Cardiac fibroblast (primary cell): ENCODE measurements around the gene PRRT3.

Source experiments
- DNase-seq, 2 donors: peaks; one replicate each; pipeline versions ENCODE4 v3.0.0 to v3.0.0-alpha.2; 2010; ENCODE audit warnings: low read depth in 2 of 2
- H3K4me3 ChIP-seq, 2 donors: replicated peaks in 1 of 2; 1 replicate in 1 of 2; 2 replicates in 1 of 2; pipeline ENCODE4 v1.5.1; 2011; ENCODE audit warnings: low read depth in 2 of 2, low read length in 2 of 2, mild to moderate bottlenecking in 2 of 2, moderate library complexity in 1 of 2
- CTCF ChIP-seq: IDR thresholded peaks from one replicate; pipeline ENCODE4 v1.5.1; 2011; ENCODE audit warnings: low read depth, mild to moderate bottlenecking, low read length, inconsistent platforms

The PRRT3 gene

GRCh38 chr3:9976721-9977709 is 24.8 kb upstream of the PRRT3 start:
- DNase-seq = peak; percentile 98 to 99
- TF ChIP-seq CTCF = no peak

GRCh38 chr3:9970020-9970652 is 17.9 kb upstream of the PRRT3 start:
- DNase-seq = peak; percentile 61 to 79
- no peak for TF ChIP-seq CTCF
- H3K4me3 ChIP-seq = no peak overlapping the region

More at GRCh38 chr3:9976721-9977709, 24.8 kb upstream of the PRRT3 start:
- H3K4me3 ChIP-seq = no peak overlapping the region

GRCh38 chr3:9969632-9970019 is 17.4 kb upstream of the PRRT3 start:
- TF ChIP-seq CTCF = no peak

GRCh38 chr3:9966841-9967240 is 14.6 kb upstream of the PRRT3 start:
- TF ChIP-seq CTCF = no peak
- DNase-seq = no peak
- no peak overlapping the region for H3K4me3 ChIP-seq

More at GRCh38 chr3:9969632-9970019, 17.4 kb upstream of the PRRT3 start:
- no peak overlapping the region for H3K4me3 ChIP-seq
- no peak for DNase-seq

DNA sequence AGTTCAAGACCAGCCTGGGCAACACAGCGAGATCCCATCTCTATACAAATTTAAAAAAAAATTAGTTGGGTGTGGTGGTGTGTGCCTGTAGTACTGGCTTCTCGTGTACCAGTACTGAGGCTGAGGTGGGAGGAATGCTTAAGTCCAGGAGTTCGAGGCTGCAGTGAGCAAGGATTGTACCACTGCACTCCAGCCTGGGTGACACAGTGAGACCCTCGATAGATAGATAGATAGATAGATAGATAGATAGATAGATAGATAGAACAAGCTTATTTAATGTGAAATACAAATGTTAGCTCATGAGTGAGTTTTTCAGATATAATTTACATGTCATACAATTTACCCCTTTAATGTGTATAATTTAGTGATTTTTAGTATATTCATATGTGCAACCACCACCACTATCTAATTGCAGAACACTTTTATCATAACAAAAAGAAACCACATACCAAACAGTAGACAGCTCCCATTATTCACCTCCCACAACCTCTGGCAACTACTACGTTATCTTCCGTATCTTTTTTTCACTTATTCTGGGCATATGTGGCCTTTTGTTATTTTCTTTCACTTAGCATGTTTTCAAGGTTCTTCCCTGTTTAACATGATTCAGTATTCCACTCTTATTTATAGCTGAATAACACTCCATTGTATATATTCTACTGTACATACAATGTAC is 13.1 kb upstream of the PRRT3 start:
- no peak for DNase-seq
- no peak for TF ChIP-seq CTCF
- H3K4me3 ChIP-seq = no peak overlapping the region

- DNase-seq = peak in 1 of 2 donors; percentile 41
- TF ChIP-seq CTCF = no peak
Observed at GRCh38 chr3:9957214-9957613, 5.0 kb upstream of the PRRT3 start.

More at GRCh38 chr3:9957214-9957613, 5.0 kb upstream of the PRRT3 start:
- no peak overlapping the region for H3K4me3 ChIP-seq
